Measurements from ENCODE around the gene NDC1.
"Not testable (repeated sequence)": the region's sequence is repeated elsewhere in the genome, so short reads cannot be mapped to it uniquely, and the experiment has no call there.

Gene NDC1

GRCh38 chr1:53763911-53764310 lies 74.2 kb downstream of the NDC1 start:
- no peak for DNase-seq (ENCODE audit: low read depth)

- no peak for DNase-seq (ENCODE audit: low read depth)
Observed at GRCh38 chr1:53763461-53763860, 74.6 kb downstream of the NDC1 start.

GRCh38 chr1:53760497-53760896 lies 77.6 kb downstream of the NDC1 start:
- DNase-seq (ENCODE audit: low read depth) = not testable (repeated sequence)

GRCh38 chr1:53755874-53756273 lies 82.2 kb downstream of the NDC1 start:
- no peak for DNase-seq (ENCODE audit: low read depth)

GRCh38 chr1:53754484-53755312 lies 83.4 kb downstream of the NDC1 start:
- DNase-seq (ENCODE audit: low read depth) = peak; percentile 68

- no peak for DNase-seq (ENCODE audit: low read depth)
Observed at GRCh38 chr1:53752281-53752680, 85.8 kb downstream of the NDC1 start.

- no peak for DNase-seq (ENCODE audit: low read depth)
Observed at GRCh38 chr1:53747841-53748240, 90.3 kb downstream of the NDC1 start.

- peak; percentile 70 for DNase-seq (ENCODE audit: low read depth)
Observed at GRCh38 chr1:53740621-53741105, 97.4 kb downstream of the NDC1 start.

GRCh38 chr1:53739109-53739681 lies 98.9 kb downstream of the NDC1 start, which contains the start of gene GLIS1:
TSS of gene GLIS1 (minus strand) at chr1:53739164. CDS start at chr1:53738064, 1,100 bp downstream.
- DNase-seq (ENCODE audit: low read depth) = peak; percentile 77

- DNase-seq (ENCODE audit: low read depth) = peak; percentile 11
Observed at GRCh38 chr1:53738205-53739108, 99.6 kb downstream of the NDC1 start.

- DNase-seq (ENCODE audit: low read depth) = no peak
Observed at GRCh38 chr1:53737648-53738204, 100.4 kb downstream of the NDC1 start.

GRCh38 chr1:53736290-53736689 lies 101.8 kb downstream of the NDC1 start:
- peak; percentile 43 for DNase-seq (ENCODE audit: low read depth)

- DNase-seq (ENCODE audit: low read depth) = no peak
Observed at GRCh38 chr1:53735681-53736080, 102.4 kb downstream of the NDC1 start.

GRCh38 chr1:53735261-53735660 lies 102.8 kb downstream of the NDC1 start:
- DNase-seq (ENCODE audit: low read depth) = no peak

GRCh38 chr1:53734650-53735211 lies 103.4 kb downstream of the NDC1 start:
- peak; percentile 40 for DNase-seq (ENCODE audit: low read depth)

- peak; percentile 40 for DNase-seq (ENCODE audit: low read depth)
Observed at GRCh38 chr1:53733975-53734649, 104.0 kb downstream of the NDC1 start.

- no peak for DNase-seq (ENCODE audit: low read depth)
Observed at GRCh38 chr1:53733447-53733931, 104.6 kb downstream of the NDC1 start.

- peak; percentile 88 for DNase-seq (ENCODE audit: low read depth)
Observed at GRCh38 chr1:53732912-53733317, 105.2 kb downstream of the NDC1 start.

- DNase-seq (ENCODE audit: low read depth) = no peak
Observed at GRCh38 chr1:53732409-53732808, 105.7 kb downstream of the NDC1 start.

GRCh38 chr1:53731779-53732305 lies 106.3 kb downstream of the NDC1 start:
- peak; percentile 9 for DNase-seq (ENCODE audit: low read depth)
